Fibroblast of villous mesenchyme (primary cell): ENCODE data around the gene GCKR. TPM values are rescaled to one million over a fixed set of nuclear protein-coding genes. Genes with fewer than 3 reads are reported as not detected.
A peak's percentile ranks its signal among the peaks of the same experiment; 100 is the strongest.
"Not testable (repeated sequence)": the region's sequence is repeated elsewhere in the genome, so short reads cannot be mapped to it uniquely, and the experiment has no call there.

Experiments used
- DNase-seq: peaks from one replicate; pipeline ENCODE4 v3.0.0-alpha.2; 2010; ENCODE audit warnings: low read depth
- H3K4me3 ChIP-seq: 2 replicates; pipeline ENCODE4 v1.5.1; 2011; ENCODE audit warnings: low read depth, mild to moderate bottlenecking, low read length
- total RNA-seq: library from RNA; depleted of rRNA; stranded (reverse); fragments of >200 nt; gene quantifications from 2 replicates; pipeline ENCODE4 v1.2.3, GENCODE V29; 2012
- TF ChIP-seq, protein P1 (sequence below): IDR thresholded peaks from 2 replicates; pipeline ENCODE4 v1.5.1; 2012; ENCODE audit warnings: low read depth, mild to moderate bottlenecking, low read length; ENCODE audit not compliant: insufficient read depth

GCKR gene
- total RNA-seq, 1 donor = not detected

DNA sequence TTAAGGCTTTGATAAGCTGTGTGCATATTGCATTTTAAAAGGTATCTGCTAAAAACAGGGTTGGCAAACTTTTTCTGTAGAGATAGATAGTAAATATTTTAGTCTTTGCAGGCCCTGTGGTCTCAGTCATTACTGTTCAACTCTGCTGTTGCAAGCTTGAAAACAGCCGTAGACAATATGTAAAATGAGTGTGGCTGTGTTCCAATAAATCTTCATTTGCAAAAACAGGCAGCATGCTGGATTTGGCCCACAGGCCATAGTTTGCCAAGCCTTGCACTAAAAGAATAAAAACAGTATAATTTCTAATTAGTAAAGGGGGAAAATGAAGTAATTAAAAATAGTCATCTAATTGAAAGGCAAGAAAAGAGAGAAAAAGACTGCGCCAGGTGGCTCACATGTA is 35.3 kb downstream of the GCKR start:
- TF ChIP-seq, protein P1, sequence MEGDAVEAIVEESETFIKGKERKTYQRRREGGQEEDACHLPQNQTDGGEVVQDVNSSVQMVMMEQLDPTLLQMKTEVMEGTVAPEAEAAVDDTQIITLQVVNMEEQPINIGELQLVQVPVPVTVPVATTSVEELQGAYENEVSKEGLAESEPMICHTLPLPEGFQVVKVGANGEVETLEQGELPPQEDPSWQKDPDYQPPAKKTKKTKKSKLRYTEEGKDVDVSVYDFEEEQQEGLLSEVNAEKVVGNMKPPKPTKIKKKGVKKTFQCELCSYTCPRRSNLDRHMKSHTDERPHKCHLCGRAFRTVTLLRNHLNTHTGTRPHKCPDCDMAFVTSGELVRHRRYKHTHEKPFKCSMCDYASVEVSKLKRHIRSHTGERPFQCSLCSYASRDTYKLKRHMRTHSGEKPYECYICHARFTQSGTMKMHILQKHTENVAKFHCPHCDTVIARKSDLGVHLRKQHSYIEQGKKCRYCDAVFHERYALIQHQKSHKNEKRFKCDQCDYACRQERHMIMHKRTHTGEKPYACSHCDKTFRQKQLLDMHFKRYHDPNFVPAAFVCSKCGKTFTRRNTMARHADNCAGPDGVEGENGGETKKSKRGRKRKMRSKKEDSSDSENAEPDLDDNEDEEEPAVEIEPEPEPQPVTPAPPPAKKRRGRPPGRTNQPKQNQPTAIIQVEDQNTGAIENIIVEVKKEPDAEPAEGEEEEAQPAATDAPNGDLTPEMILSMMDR = no peak
- no peak for DNase-seq

DNA sequence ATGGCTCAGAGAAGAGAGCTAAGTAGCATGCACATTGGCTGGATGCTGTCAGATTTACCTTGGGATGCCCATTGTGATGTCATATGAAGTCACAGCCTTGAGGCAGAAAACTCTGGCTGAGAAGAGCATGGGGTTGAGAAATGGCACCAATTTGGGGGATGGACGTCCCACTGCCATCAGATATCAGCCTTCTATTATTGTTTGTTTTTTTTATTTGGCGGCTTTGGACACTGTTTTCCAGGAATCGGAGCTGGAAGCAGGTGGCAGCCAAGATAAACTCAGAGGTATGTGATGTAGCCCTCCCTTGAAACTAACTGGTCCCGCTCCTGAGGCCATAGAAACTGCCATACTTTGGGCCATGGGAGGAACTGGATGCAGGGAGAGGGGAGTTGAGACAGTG is 40.6 kb downstream of the GCKR start:
- no peak overlapping the region for H3K4me3 ChIP-seq
- DNase-seq = no peak
- TF ChIP-seq, protein P1 = no peak

More for the DNA sequence above, 35.3 kb downstream of the GCKR start:
- no peak overlapping the region for H3K4me3 ChIP-seq

DNA sequence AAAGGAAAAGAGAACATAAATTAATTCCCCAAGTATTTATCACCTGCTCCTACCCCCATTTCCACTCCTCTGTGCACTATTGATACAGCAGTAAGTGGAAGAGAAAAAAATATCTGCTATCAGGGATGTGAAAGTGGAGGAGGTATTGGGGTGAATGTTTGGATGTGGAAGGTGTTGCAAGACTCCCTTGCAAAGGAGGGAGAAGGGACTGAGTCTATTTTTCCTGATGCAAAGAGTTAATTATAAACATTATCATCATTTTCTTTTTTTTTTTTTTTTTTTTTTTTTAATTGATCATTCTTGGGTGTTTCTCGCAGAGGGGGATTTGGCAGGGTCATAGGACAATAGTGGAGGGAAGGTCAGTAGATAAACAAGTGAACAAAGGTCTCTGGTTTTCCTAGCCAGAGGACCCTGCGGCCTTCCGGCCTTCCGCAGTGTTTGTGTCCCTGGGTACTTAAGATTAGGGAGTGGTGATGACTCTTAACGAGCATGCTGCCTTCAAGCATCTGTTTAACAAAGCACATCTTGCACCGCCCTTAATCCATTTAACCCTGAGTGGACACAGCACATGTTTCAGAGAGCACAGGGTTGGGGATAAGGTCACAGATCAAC is 42.3 kb downstream of the GCKR start:
- not testable (repeated sequence) for H3K4me3 ChIP-seq, DNase-seq

DNA sequence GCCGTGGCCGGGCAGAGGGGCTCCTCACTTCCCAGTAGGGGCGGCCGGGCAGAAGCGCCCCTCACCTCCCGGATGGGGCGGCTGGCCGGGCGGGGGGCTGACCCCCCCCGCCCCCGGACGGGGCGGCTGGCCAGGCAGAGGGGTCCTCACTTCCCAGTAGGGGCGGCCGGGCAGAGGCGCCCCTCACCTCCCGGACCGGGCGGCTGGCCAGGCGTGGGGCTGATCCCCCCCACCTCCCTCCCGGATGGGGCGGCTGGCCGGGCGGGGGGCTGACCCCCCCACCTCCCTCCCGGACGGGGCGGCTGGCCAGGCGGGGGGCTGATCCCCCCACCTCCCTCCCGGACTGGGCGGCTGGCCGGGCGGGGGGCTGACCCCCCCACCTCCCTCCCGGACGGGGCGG is 43.0 kb downstream of the GCKR start:
- DNase-seq, H3K4me3 ChIP-seq: not testable (repeated sequence)

DNA sequence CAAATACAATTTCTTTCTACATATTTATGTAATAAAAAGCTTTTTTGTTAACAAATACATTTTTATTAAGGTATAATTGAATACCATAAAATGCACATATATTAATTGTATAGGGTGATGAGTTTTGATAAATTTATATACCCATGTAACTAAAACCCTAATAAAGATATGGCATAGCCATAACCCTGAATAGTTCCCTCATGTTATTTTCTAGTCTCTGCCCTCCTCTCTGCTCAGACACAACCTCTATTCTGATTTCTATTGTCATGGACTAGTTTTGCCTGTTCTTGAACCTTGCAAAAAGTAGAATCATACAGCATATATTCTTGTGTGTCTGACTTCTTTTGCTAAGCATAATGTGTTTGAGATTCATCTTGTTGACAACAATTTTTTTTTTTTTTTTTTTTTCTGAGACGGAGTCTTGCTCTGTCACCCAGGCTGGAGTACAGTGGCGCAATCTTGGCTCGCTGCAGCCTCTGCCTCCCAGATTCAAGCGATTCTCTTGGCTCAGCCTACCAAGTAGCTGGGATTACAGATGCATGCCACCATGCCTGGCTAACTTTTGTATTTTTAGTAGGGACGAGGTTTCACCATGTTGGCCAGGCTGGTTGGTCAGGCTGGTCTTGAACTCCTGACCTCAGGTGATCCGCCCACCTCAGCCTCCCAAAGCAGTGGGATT is 47.6 kb downstream of the GCKR start:
- TF ChIP-seq, protein P1 = no peak
- DNase-seq = no peak
- H3K4me3 ChIP-seq = no peak overlapping the region

DNA sequence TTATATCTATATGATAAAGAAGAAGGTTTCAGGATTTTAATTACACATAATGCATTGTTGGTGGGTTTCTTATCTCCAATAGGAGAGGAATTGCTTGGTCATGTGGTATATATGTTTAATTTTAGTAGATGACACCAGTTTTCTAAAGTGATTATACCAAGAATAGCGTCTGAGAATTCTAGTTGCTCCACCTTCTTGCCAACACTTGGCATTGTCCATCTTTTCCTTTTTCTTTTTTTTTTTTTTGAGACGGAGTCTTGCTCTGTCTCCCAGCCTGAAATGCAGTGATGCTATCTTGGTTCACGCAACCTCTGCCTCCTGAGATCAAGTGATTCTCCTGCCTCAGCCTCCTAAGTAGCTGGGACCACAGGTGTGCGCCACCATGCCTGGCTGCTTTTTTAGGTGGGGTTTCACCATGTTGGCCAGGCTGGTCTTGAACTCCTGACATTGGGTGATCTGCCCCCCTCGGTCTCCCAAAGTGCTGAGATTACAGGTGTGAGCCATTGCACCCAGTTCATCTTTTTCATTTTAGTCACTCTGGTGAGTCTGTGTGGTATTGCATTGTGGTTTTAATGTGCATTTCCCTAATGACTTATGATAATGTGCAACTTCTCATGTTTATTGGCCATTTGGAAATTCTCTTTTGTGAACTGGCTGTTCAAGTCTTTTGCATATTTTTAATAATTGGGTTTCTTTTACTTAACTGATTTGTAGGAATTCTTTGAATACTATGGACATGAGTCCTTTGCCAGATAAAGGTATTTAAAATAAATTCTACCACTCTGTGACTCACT is 48.9 kb downstream of the GCKR start:
- DNase-seq = peak; percentile 11
- no peak overlapping the region for H3K4me3 ChIP-seq
- TF ChIP-seq, protein P1 = no peak

DNA sequence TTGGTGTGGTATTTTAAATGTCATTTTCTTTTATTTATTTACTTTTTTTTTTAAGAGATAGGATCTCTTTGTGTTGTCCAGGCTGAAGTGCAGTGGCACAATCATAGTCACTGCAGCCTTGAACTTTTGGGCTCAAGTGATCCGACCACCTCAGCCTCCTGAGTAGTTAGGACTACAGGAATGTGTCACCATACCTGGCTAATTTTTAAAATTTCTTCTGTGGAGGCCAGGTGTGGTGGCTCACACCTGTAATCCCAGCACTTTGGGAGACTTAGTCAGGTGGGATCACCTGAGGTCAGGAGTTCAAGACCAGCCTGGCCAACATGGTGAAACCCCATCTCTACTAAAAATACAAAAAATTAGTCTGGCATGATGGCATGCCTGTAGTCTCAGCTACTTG is 52.7 kb downstream of the GCKR start:
- TF ChIP-seq, protein P1 = no peak
- H3K4me3 ChIP-seq = no peak overlapping the region
- no peak for DNase-seq
